Stimulated activated CD8-positive, alpha-beta memory T cell treated with anti-CD3 and anti-CD28 coated beads, Interleukin-7, amount 100 ng/mL, for 1 hour (primary cell): Measurements from ENCODE around the gene MPV17.
"Not testable (repeated sequence)": the region's sequence is repeated elsewhere in the genome, so short reads cannot be mapped to it uniquely, and the experiment has no call there.

Experiments used
- DNase-seq, 2 donors: peaks; one replicate each; pipeline ENCODE4 v3.0.0-alpha.2; 2020; ENCODE audit warnings: low read depth in 2 of 2

MPV17 gene

GRCh38 chr2:27323596-27324285, 844 bp upstream of the MPV17 start:
- no peak for DNase-seq

GRCh38 chr2:27322301-27322765, 564 bp downstream of the MPV17 start:
- no peak for DNase-seq

- DNase-seq = no peak
These were observed 1.8 kb downstream of the MPV17 start for GRCh38 chr2:27320958-27321543.

GRCh38 chr2:27319839-27320238, 3.1 kb downstream of the MPV17 start:
- not testable (repeated sequence) for DNase-seq

- DNase-seq = no peak
These were observed 6.1 kb downstream of the MPV17 start for GRCh38 chr2:27316655-27317412.

- no peak for DNase-seq
These were observed 7.8 kb downstream of the MPV17 start for GRCh38 chr2:27315122-27315521.

GRCh38 chr2:27314709-27315108, 8.2 kb downstream of the MPV17 start:
- DNase-seq = no peak

- no peak for DNase-seq
These were observed 8.8 kb downstream of the MPV17 start for GRCh38 chr2:27313882-27314645.

- DNase-seq = no peak
These were observed 10.7 kb downstream of the MPV17 start for GRCh38 chr2:27312152-27312551.

GRCh38 chr2:27309651-27310050, 13.2 kb downstream of the MPV17 start:
- no peak for DNase-seq

- DNase-seq = no peak
These were observed 14.5 kb downstream of the MPV17 start, which contains the start of gene UCN for GRCh38 chr2:27308359-27308881. TSS of gene UCN (minus strand) at chr2:27308445. CDS start at chr2:27307895, 550 bp downstream.

- no peak for DNase-seq
These were observed 15.1 kb downstream of the MPV17 start for GRCh38 chr2:27307545-27308358.

GRCh38 chr2:27307287-27307544, 15.7 kb downstream of the MPV17 start:
- DNase-seq = no peak

GRCh38 chr2:27306573-27307286, 16.2 kb downstream of the MPV17 start:
- DNase-seq = peak in 1 of 2 donors; percentile 11

GRCh38 chr2:27306136-27306535, 16.8 kb downstream of the MPV17 start:
- DNase-seq = no peak

GRCh38 chr2:27305516-27305915, 17.4 kb downstream of the MPV17 start:
- DNase-seq = no peak

GRCh38 chr2:27304488-27305240, 18.2 kb downstream of the MPV17 start:
- DNase-seq = no peak

GRCh38 chr2:27303093-27304025, 19.5 kb downstream of the MPV17 start:
- no peak for DNase-seq

- DNase-seq = not testable (repeated sequence)
These were observed 22.3 kb downstream of the MPV17 start for GRCh38 chr2:27300606-27301005.
